HG02885 (cell line): ENCODE data around the gene MYO7A.
"Not testable (repeated sequence)": the region's sequence is repeated elsewhere in the genome, so short reads cannot be mapped to it uniquely, and the experiment has no call there.

Experiments
- ATAC-seq: cut with Tn5 transposase; IDR thresholded peaks from one replicate; pipeline ENCODE4 v1.9.1; 2021; ENCODE audit warnings: mild to moderate bottlenecking; ENCODE audit not compliant: unreplicated experiment, poor library complexity

The MYO7A gene

DNA sequence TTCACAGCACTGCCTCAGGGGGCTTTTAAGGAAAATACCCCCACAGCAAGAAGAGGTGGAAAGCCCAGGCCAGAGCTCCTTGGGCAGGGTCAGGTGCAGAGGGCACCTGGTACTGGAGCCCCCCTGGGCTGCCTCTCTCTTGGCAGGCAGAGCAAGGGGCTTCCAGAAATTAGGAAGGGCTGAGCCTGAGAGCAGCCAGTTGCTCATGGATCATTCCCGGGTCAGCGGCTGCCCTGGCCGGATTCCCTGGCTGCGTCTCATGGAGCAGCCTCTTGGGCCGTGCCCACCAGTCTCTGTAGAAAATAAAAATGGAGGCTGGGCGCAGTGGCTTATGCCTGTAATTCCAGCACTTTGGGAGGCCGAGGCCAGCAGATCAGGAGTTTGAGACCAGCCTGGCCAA is 35.7 kb upstream of the MYO7A start:
- ATAC-seq = no peak

DNA sequence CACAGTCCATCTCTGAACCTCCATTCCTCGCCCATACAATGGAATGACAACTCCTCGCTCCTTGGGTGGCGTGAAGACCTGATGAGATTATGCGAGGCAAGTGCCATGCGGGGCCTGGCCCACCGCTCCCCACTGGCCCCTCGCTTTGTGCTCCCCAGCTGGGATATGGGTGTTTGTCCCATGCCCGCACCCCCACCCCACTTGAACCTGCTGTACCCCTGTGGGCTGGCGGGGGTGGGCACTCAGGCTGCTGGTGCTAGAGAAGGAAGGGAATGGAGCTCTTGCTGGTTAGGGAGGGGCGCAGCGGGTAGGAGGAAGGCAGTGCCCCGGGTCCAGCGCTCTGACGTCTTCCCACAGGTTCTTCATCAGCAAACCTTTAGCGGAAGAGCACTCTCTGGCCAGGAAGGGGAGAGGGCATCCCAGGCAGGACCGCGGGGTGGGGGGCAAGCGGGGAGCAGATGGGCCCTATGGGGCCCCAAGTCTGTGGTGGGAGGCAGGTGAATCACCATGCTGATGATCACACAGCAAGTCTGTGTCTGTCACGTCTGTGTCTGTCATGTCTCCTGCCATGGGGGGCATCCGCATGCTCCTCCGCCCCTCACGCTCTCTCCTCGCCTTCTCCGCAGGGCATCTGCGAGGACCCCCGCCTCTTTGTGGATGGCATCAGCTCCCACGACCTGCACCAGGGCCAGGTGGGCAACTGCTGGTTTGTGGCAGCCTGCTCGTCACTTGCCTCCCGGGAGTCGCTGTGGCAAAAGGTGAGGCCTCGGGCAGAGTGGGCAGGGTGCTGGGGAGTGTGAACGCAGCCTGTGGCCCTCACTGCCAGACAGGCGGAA is 34.8 kb upstream of the MYO7A start:
- no peak for ATAC-seq

DNA sequence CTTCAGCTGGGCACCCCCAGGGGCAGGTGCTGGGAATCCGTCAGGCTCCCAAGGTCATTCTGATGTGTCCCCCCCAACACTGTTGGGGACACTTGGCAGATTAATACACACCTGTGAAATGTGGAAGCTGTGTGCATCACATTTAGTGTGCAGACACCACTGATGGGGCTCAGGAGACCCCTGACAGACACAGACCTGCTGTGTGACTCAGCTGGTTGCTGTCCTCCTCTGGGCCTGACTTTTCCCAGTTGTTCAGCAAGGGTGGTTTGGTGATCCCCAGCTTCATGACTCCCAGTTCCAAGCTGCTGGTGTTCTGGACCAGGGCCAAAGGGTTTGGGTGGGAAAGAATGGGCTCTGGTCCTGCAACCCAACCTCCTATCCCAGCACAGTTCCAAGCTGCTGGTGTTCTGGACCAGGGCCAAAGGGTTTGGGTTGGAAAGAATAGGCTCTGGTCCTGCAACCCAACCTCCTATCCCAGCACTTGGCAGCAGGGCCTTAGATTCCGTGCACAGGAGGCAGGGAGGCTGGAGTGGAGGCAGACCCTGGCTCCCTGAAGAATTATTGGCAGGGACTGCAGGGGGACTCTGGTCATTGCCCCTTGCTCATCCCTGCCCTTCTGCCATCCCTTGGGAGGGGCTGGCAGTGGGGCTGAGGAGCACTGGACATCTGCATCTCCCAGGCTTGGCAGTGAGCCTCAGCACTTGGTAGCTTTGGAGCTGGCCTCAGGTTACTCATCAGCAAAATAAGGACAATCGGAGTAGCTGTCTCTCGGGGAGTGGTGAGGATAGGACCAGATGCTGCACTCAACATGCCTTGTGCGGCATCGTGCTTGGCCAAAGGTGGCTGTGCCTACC is 33.8 kb upstream of the MYO7A start:
- no peak for ATAC-seq

DNA sequence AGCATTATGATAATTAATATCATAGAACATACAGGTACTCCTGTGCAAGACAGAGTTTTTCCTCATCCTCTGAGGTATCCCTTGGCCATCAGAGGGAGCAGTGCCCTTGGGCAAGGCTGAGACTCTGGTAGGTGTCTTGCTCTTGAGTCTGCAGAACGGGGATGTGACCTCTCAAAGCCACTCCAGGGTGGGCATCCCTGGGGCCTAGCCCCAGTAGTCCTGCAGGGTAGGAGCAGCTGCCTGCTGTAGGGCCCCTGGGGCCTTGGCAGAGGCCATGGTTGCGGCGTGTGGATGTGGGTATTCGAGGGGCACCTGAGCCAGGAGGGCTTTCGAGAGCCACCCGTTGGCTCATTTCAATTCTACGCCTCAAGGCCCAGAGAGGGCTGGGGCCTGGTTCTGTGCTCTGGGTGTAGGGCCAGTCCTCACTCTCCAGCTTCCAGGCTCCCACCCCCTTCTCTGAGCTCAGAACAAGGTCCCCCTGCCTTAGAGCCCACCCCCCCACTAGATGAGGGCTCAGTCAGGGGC is 33.1 kb upstream of the MYO7A start:
- no peak for ATAC-seq

DNA sequence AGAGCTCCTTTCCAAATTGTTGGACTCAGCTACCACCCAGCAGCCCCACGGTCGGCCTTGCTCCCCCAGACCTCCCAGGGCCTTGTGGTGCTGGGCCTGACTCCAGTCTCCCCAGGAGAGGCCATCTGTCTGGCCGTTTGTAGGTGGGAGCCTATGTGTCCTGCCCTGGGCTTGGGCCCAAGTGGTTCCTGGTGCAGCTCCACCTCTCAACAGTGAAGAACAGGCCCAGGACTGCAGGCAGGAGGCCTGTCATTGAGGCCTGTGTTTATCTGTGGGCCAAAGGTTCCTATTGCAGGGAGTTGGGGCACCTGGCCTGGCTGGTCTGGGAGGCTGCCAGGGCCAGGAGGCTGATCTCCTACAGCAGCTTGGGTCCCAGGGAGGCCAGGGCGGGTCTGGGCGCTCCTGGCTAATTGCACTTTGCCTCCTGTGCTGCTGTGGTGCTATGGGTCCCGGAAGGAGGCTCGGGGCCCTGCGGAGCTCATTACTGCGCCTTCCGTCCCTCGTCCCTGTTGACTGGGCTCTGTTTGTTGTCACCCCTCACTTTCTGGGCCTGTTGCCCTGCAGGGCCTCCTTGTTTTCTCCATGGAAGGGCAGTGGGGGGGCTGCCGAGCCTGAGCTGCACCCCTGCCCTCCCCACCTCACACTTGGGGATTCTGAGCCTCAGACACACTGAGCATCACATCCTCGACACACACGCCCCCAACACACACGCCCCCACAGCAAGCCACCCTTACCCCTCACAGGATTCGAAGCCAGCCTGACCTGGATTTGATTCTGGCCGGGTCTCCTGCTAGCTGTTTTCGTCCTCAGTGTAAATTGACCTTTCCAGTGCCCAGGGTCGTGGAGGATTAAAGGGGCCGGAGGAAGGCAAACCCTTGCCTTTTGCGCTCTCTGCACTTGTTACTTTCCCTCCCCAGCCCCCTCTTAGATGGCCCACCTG is 32.2 kb upstream of the MYO7A start:
- ATAC-seq = no peak

DNA sequence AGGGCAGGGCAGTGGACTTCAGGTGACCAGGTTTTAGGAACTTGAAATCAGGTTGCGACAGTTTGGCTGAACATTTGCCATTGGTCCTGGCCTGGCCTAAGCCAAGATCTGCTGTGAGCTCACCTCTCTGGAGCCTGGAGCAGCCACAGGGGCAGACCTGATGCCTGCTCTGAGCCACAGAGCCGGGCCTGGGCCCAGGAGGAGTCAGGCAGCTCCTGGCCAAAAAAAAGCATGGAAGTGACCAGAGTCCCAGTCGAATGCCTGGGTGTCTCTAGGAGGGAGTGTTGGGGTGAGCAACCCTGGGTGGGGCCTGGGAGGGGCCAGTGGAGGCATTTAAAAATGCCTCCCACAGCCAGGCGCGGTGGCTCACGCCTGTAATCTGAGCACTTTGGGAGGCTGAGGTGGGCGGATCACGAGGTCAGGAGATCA is 31.4 kb upstream of the MYO7A start:
- no peak for ATAC-seq

DNA sequence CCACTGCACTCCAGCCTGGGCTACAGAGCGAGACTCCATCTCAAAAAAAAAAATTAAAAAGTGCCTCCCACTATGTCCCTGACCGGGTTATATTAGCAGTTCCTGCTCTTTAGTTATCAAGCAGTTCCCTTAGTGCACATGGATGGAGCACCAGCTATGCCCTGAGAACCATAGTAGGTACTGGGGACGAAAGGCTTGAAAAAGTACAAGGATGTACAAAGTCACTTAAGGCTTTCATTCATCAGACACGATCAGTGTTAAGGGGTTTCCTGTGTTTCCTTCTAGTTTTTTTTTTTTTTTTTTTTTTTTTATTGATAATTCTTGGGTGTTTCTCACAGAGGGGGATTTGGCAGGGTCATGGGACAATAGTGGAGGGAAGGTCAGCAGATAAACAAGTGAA is 30.9 kb upstream of the MYO7A start:
- ATAC-seq = not testable (repeated sequence)

DNA sequence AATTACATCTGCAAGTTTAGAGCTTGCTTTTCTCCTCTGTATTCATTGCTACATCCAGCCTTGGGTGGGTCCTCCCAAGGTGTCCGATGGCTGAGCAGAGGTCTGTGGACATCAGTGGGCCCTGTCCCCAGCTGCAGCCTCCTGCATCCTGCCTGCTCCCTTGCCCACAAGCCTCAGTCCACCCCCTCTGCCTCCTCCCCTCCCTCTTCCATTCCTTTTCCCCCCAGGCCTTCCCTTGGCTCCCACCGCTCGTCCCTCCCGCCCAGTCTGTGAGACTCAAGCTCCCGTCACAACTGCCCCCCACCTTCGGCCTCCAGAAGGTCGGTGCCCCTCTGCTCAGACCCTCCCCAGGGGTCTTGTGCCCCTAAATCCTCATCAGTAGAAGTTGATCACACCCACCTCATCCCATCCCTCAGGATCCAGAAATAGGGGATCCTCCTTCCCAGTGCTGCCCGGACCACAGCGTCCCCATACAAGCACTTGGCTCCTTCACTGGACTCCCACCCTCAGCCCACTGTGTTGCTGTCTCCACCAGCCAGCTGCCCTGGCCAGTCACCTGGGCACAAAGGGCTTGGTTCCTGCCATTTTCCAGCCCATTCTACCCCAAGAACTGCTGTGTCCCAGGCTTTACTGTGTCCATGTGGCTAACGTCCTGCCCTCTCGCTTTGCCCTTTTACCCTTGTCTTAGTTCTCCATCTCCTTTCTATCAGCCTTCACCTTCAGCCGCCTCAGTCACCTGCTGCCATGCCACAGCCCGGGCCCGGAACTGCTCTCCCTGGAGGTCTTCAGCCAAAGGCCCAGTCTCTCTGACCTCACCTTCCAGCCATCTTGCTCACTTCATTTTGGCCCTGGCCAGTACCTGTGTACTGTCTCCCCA is 27.6 kb upstream of the MYO7A start:
- ATAC-seq = no peak

DNA sequence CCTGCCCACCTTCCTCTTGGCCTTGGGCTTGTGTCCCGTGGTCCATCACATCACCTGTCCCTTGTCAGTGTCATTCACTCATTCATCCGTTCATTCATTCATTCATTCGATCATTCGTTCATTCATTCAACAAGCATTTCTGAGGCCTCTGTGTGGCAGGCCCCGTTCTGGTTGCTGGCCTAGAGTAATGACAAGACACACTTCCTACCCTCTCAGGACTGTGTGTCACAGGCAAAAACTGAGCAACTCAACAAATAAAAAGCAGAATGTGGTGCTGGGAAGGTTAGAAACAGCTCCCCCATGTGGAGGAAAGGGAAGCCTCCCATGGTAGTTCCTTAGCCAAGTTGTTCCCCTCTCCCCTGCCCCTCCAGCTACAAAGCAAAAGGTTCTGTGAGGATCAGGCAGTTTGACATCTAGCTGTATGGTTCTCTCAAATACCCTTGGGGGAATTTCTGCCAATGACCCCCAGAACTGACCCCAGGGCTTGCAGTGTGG is 27.0 kb upstream of the MYO7A start:
- no peak for ATAC-seq

DNA sequence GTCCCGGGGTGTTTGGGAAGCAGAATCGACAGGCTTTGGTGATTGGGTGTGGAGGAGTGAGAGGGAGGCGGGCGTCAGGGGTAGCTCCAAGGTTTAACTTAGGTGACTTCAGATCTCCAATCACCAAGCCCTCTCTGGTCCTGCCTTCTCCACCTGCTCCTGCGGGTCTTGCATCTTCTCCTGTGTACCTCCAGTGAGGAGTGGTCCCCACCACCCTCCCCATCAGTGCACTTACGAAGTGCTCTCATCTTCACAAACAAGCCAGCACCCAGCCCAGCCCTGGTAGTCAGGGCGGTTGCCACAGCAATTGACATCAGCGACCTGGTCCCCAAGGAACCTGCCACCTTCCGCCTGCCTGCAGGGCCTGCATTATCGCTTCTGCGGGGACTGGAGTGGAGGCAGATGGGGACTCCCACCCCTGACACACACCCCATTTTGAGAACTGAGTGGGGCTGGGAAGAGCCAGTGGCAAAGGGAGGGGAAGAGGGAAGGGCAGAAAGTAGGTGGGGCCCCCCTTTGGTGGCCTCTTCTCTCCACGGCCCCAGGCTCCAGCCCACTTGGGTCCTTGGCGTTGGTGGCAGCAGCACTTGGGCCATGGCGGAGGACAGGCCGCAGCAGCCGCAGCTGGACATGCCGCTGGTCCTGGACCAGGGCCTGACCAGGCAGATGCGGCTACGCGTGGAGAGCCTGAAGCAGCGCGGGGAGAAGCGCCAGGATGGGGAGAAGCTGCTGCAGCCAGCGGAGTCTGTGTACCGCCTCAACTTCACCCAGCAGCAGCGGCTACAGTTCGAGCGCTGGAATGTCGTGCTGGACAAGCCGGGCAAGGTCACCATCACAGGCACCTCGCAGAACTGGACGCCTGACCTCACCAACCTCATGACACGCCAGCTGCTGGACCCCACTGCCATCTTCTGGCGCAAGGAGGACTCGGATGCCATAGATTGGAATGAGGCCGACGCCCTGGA is 25.5 kb upstream of the MYO7A start, which contains the start of gene OMP:
Gene OMP (plus strand): TSS at position 595 of the 965 bp plus-strand sequence. CDS start 0 bp downstream, at position 595.
- ATAC-seq = no peak

DNA sequence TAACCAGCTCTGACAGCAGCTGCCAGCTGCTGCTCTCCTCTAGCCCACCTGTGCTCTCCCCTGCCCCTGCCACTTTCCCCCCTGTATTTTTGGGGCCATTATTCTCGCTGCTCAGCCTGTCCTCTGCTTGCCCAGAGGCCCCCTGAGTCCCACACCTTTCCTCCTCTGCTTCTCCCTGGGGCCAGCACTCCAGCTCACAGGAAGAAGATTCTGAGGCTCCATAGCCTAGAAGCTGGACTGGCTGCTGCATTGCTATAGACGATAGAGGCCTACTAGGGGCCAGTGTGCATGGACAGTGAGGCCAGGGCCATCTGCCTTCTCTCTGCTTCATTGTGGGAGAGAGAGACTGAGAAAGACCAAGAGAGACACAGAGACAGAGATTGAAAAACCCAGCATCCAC is 24.7 kb upstream of the MYO7A start:
- no peak for ATAC-seq

DNA sequence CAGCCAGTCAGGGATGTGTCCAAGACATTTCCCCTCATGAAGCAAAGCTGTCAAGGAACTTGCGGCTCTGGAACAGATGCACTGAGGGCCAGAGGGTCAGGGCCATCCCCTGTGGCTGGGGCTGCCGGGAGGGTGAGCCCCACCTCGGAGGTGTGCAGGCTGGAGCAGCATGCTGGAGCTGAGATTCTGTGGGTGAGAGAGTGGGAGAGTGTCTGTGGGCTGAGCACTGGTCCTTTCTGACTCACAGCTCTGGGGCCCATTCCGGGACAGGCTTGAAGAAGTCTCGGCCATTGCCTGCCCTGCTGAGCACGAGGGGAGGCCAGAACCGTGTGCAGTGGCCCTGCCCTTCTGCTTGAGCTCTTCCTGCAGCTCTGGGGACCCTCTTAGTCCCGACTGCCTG is 23.3 kb upstream of the MYO7A start:
- ATAC-seq = no peak

DNA sequence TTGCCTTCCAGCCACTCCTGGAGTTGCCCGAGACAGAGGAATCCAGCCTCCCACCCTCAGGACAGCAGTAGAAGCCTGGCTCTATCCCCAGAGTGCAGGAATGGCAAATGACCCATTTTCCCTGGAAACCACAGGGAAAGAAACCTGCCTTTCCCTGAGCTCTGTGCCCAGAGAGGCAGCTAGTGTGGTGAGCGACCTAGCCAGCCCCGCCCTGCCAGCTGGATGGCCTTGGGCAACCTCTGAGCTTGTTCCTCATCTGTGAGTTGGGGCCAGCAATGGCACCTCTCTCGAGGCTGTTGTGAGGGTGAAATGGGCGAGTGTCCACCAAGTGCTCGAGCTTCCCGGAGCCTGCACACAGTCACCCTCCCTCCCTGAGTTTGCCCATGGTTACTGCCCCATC is 21.7 kb upstream of the MYO7A start:
- no peak for ATAC-seq

DNA sequence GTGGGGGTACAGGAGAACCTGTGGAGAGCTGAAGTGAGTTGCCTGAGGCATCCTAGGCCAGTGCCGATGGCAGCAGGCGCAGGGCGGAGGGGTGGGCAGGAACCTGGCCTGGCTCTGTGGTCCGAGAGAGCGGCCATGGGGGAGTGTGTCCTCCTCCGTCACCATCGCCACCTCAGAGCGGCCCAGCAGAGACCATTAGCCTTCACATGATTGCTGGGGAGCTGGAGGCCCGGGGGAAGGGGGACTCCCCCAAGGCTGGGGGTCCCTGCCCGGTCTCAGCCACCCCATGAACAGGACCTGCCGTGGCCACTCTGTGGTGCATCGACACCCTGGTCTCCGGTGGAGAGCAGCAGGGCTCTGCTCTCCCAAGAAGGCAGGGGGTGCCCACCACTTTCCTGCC is 21.3 kb upstream of the MYO7A start:
- ATAC-seq = no peak

DNA sequence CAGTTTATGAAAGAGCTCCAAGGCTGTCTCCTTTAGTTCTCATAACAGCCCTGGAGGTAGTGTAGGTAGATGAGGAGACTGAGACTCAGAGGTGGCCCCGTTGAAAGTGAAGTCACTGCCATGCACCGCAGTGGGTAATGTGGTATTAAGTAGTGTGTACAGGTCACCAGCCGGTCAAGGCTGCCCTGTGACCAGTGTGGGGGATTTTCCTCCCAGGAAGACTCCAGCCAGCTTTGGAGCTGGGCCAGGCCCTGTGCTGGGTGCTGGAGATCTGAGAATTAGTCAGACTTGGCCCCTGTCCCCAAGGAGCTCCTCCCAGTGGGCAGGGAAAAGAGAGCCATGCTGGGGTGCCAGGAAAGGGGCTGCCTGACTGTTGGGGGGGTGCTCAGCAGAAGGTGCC is 20.1 kb upstream of the MYO7A start:
- ATAC-seq = no peak

DNA sequence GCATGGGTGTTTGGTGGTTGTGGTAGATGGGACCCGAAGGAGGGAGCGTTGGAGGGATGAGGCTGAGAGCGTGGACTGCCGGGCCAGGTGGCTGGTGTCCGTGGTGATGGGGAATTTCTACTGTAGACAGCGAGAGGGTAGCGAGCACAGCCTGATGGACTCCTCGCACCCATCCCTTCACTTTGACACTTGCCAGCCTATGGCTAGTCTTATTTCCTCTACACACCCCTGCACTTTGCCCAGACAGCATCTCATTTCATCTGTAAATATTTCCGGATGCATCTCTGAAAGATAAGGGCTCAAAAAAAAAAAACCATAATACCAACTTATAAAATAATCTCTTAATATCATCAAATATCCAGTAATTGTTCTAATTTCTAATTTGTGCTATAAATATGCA is 19.6 kb upstream of the MYO7A start:
- ATAC-seq = no peak

DNA sequence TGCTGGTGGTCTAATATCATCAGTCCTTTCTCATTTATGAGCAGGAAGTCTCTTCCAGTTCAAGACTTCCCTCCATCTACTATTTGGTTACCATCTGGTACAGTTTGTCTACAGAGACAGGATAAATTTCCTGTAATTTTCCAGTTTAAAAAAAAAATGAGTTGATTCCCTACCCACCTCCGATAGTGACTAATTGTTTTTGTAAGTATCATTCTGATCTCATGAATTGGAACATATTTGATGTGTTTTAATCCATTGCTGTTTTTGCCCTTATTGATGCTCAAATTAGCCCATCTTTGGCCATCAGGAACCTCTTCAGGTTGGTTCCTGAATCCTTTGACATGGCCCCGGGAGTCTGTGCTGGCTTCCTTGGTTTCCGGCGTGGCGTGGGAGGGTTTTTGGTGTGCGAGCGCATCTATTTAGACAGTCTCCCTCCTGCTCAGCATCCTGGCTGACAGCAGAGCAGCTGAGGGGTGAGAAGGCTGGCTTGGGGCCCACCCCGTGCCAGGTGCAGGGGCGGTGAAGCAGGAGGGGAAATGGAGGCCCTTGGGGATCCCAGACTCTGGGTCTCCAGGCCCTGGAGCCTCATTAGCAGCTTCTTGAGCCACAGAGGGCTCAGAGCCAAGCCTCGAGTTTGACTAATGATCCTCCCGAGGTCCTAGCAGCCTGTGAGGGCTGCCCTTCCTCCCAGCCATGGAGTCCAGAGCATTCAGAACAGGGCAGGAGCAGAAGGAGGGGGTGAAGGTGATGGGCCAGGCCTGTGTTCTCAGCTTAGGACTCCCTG is 18.6 kb upstream of the MYO7A start:
- no peak for ATAC-seq
